Measurements from ENCODE around the gene NAA60. TPM values are rescaled to one million over a fixed set of nuclear protein-coding genes. Genes with fewer than 3 reads are reported as not detected.

The NAA60 gene
- total RNA-seq, 1 donor from 2014 or later: 38.2 TPM

DNA sequence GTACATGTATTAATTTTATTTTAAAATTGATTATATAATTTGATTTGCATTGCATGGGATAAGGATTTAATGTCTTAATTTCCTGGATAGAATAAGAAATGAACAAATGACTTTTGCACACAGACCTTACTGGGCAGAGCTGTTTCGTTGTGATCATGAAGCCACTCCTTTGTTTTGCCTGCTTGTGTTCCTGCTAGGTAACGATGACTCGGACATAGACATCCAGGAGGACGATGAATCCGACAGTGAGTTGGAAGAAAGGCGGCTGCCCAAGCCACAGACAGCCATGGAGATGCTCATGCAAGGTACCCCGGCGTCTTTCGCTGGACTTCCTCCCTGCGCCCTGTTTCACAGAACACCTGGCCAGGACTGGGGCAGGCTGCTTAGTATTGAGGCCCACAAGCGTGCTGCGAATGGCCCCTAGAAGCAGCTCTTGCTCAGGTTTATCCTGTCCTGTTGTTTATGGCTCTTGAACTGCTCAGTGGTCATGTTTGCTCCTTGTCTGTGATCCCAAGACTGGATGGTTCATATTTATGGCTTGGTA is 87.0 kb downstream of the NAA60 start:
- H3K27ac ChIP-seq (replicated peaks): no peak overlapping the region
- H3K9me3 ChIP-seq (replicated peaks): no peaks in the 10 kb centered on the region
- no peaks in the 10 kb centered on the region for H3K27me3 ChIP-seq (ENCODE audit: low read depth)
- H3K36me3 ChIP-seq: peaks cover 69% of the 10 kb centered on the region
- intact Hi-C loops (cut with micrococcal nuclease): no loop called here
- DNase-seq: no peak
- H3K4me1 ChIP-seq: peaks cover 4% of the 10 kb centered on the region
- no peak overlapping the region for H3K4me3 ChIP-seq
- TF ChIP-seq, protein P1, sequence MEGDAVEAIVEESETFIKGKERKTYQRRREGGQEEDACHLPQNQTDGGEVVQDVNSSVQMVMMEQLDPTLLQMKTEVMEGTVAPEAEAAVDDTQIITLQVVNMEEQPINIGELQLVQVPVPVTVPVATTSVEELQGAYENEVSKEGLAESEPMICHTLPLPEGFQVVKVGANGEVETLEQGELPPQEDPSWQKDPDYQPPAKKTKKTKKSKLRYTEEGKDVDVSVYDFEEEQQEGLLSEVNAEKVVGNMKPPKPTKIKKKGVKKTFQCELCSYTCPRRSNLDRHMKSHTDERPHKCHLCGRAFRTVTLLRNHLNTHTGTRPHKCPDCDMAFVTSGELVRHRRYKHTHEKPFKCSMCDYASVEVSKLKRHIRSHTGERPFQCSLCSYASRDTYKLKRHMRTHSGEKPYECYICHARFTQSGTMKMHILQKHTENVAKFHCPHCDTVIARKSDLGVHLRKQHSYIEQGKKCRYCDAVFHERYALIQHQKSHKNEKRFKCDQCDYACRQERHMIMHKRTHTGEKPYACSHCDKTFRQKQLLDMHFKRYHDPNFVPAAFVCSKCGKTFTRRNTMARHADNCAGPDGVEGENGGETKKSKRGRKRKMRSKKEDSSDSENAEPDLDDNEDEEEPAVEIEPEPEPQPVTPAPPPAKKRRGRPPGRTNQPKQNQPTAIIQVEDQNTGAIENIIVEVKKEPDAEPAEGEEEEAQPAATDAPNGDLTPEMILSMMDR (IDR thresholded peaks at IDR 0.05; ENCODE audit: borderline replicate concordance): no peak

DNA sequence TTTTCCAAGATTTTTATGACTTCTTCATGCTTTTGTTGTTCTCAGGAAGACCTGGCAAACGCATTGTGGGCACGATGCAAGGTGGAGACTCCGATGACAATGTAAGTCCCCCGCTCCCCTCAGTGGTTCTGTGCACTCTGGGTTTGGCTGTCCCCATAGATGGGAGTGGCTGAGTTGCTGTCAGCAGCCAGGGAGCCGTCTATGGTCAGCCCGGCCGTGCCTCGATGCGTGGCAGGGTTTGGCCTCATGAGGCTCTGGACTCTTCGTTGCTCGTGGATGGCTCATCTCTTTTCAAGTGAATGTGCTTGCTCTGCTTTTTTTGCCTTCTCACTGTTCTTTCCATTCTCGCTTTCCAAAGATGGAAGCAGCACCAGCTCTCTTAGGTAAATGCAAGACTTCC is 89.3 kb downstream of the NAA60 start:
- no peak overlapping the region for H3K27ac ChIP-seq (replicated peaks)
- H3K9me3 ChIP-seq (replicated peaks): no peaks in the 10 kb centered on the region
- no peak for DNase-seq
- peaks cover 65% of the 10 kb centered on the region for H3K36me3 ChIP-seq
- TF ChIP-seq, protein P1 (IDR thresholded peaks at IDR 0.05; ENCODE audit: borderline replicate concordance): no peak
- H3K27me3 ChIP-seq (ENCODE audit: low read depth): no peaks in the 10 kb centered on the region
- peaks cover 14% of the 10 kb centered on the region for H3K4me1 ChIP-seq
- intact Hi-C loops (cut with micrococcal nuclease): no loop called here
- no peak overlapping the region for H3K4me3 ChIP-seq

DNA sequence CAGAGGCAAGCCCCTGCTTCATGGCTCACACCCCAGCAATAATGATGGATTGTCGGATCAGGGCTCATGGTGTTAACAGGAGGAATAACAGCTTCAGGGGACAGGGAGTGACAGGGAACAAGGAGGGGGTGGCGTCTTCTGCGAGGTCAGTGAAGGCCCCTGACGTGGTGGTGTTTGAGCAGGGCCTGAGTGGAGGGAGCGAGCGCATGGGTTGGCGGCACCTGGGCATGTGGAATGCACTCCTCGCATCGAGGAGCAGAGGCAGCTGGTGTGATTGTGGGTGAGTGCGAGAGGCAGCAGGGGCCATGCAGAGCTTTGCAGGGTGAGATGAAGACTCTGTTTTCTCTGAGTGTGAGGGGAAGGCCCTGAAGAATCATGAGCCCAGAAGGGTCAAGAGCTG is 90.6 kb downstream of the NAA60 start:
- Histone ChIP-seq H3K27ac (replicated peaks) (no peak overlapping the region), H3K9me3 (replicated peaks) (no peaks in the 10 kb centered on the region), H3K4me3 (no peak overlapping the region), H3K36me3 (peaks cover 54% of the 10 kb centered on the region), H3K4me1 (peaks cover 15% of the 10 kb centered on the region), H3K27me3 (ENCODE audit: low read depth) (no peaks in the 10 kb centered on the region)
- DNase-seq: no peak
- intact Hi-C loops (cut with micrococcal nuclease): no loop called here
- TF ChIP-seq, protein P1 (IDR thresholded peaks at IDR 0.05; ENCODE audit: borderline replicate concordance): no peak

DNA sequence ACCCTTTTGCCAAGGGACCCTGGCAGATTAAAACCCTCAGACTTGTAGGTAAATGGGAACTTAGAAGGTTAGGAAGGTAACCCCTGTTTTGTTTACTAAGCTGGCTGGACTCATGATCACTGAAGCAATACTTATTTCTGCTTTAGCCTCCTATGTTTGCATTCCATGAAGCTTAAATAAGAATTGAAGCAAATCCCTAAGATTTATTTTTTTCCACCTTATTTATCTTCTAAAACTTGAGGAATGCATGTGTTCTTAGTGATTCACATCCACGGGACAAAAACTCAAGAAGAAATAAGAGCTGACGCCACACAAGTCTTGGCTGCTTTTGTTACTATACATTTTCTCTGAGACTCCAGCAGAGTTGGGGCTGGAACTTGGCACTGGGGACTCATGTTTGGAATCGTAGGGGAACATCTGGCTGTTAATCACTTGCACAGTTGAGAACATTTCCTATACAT is 92.8 kb downstream of the NAA60 start:
- intact Hi-C loops (cut with micrococcal nuclease): no loop called here
- Histone ChIP-seq H3K4me3 (no peak overlapping the region), H3K27ac (replicated peaks) (peak overlapping the region; percentile 78), H3K9me3 (replicated peaks) (no peaks in the 10 kb centered on the region), H3K27me3 (ENCODE audit: low read depth) (no peaks in the 10 kb centered on the region), H3K36me3 (peaks cover 55% of the 10 kb centered on the region), H3K4me1 (peaks cover 19% of the 10 kb centered on the region)
- no peak for DNase-seq
- TF ChIP-seq, protein P1 (IDR thresholded peaks at IDR 0.05; ENCODE audit: borderline replicate concordance): no peak

Small RNA genes lying within 50 kb of the gene (microRNA-seq; reads per million reads assigned to microRNA genes)
- not detected for gene MIR6126

Other genes starting within 250 kb of the NAA60 start
- gene ZNF200, start 208.5 kb upstream of the NAA60 start, total RNA-seq: 5.8 TPM
- 0.49 TPM for gene MEFV, start 187.0 kb upstream of the NAA60 start, total RNA-seq
- gene ZNF263, start 160.2 kb upstream of the NAA60 start, total RNA-seq: 9.9 TPM
- gene TIGD7, start 138.2 kb upstream of the NAA60 start, total RNA-seq: 9.7 TPM
- gene ZNF75A, start 138.2 kb upstream of the NAA60 start, total RNA-seq: 19.2 TPM
- gene OR2C1, start 87.8 kb upstream of the NAA60 start, total RNA-seq: 0.22 TPM
- gene ZSCAN32, start 42.7 kb upstream of the NAA60 start, total RNA-seq: 5.9 TPM
- 10.1 TPM for gene ZNF174, start 42.5 kb upstream of the NAA60 start, total RNA-seq
- 1.7 TPM for gene ZNF597, start 176 bp upstream of the NAA60 start, total RNA-seq
- gene C16orf90, start 51.8 kb downstream of the NAA60 start, total RNA-seq: not detected
- 14.4 TPM for gene CLUAP1, start 57.3 kb downstream of the NAA60 start, total RNA-seq
- gene NLRC3, start 133.7 kb downstream of the NAA60 start, total RNA-seq: 0.93 TPM
- 2.5 TPM for gene SLX4, start 167.9 kb downstream of the NAA60 start, total RNA-seq
- gene DNASE1, start 211.0 kb downstream of the NAA60 start, total RNA-seq: 7.7 TPM

Data from left ventricle myocardium inferior (tissue), 1 donor.